Measurements from ENCODE around the gene RGS3.

GRCh38 chr9:113464286-113464660 is 746 bp downstream of the RGS3 start:
- no peak for TF ChIP-seq CTCF (IDR thresholded peaks at IDR 0.05; ENCODE audit: insufficient read depth, low read length)
- TF ChIP-seq REST (IDR thresholded peaks at IDR 0.05; ENCODE audit: insufficient replicate concordance, low read depth), result no peak
